AG09319 (cell line): Measurements from ENCODE around the gene PDE10A.

Experiments
- DNase-seq: peaks from one replicate; pipeline ENCODE4 v3.0.0-alpha.2; 2010; ENCODE audit warnings: low read depth; ENCODE audit errors: extremely low read depth
- TF ChIP-seq, protein P1 (sequence below): IDR thresholded peaks from 2 replicates; pipeline ENCODE4 v1.5.1; 2011; ENCODE audit warnings: low read depth, mild to moderate bottlenecking, inconsistent platforms, low read length, moderate library complexity

Gene PDE10A

DNA sequence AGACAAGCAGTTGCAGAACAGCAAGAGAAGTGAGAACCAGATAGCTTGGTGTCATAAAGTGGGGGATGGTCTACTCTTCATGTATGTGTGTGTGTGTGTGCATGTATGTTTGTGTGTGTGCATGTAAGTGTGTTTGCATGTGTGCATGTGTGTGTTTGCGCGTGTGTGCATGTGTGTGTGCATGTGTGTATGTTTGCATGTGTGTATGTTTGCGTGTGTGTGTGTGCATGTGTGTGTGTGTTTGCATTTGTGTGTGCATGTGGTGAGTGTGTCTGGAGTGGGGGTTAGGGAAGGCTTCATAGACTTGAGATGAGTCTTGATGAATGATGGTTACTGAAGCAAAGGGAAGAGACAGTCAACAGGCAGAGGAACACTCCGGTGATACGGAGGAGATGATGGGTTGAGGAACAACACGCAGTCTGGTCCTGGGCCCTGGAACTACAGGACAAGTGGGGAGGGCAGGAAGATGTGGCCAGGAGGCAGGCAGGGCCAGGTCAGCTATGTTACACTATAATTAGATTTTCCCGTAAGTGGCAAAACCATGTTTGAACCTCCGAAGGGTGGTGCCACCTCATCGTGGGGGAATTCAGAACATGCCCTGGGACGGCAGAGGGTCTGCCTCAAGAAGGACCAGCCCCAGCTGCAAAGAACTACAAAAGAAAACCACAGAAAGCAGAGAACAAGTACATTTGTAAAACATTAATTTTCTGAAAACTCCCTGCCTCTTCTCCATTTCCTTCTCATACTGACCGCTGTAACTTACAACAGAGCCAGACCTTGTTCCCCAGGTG lies 38.7 kb upstream of the PDE10A start:
- no peak for DNase-seq
- TF ChIP-seq, protein P1, sequence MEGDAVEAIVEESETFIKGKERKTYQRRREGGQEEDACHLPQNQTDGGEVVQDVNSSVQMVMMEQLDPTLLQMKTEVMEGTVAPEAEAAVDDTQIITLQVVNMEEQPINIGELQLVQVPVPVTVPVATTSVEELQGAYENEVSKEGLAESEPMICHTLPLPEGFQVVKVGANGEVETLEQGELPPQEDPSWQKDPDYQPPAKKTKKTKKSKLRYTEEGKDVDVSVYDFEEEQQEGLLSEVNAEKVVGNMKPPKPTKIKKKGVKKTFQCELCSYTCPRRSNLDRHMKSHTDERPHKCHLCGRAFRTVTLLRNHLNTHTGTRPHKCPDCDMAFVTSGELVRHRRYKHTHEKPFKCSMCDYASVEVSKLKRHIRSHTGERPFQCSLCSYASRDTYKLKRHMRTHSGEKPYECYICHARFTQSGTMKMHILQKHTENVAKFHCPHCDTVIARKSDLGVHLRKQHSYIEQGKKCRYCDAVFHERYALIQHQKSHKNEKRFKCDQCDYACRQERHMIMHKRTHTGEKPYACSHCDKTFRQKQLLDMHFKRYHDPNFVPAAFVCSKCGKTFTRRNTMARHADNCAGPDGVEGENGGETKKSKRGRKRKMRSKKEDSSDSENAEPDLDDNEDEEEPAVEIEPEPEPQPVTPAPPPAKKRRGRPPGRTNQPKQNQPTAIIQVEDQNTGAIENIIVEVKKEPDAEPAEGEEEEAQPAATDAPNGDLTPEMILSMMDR = no peak

DNA sequence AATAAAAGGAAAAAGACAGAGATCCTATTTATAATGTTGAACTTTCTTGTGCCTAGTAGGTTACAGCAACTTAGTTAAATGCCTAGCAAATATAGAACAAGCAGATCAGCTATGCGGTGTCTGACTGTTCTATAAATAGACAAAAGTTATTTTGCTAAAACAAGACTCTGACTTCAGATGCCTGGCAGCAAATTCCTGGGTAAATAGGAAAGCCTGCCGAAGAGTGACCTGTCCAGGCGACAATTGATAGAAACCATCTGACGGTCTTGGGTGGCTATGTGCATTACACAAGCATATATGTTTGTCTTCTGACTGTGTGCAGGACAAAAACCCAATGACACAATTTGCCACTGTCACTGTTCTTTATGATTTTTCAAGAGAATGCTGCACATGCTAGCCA lies 38.0 kb upstream of the PDE10A start:
- no peak for DNase-seq
- TF ChIP-seq, protein P1 = no peak

DNA sequence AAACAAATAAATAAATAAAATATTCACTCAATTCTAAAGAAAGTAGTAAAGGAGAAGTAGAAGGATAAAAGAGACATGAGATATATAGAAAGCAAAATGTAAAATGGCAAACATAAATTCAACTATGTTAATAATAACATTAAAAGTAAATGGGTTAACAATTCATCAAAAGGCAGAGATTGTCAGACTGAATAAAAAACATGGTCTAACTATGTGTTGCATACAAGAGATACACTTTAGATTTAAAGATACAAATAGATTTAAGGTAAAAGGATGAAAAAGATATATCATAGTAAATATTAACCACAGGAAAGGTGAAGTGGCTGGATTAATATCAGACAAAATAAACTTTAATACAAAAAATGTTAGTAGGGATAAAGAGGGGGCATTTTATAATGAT lies 35.8 kb upstream of the PDE10A start:
- no peak for DNase-seq
- TF ChIP-seq, protein P1 = no peak

DNA sequence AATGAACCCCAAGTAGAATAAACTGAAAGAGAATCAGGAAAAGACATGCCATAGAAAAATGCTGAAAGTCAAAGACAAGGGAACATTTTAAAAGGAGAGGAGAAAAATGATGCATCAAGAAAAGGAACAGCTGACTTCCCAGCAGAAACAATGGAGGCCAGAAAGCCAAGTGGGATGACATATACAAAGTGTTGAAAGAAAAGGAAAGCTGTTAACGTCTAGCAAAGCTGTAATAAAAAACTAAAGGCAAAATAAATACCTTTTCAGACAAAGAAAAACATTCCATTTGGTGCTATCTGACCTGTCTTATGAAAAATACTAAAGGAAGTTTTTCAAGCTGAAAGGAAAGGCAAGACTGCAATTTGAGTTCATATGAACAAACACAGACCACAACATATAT lies 34.1 kb upstream of the PDE10A start:
- TF ChIP-seq, protein P1 = no peak
- DNase-seq = no peak

DNA sequence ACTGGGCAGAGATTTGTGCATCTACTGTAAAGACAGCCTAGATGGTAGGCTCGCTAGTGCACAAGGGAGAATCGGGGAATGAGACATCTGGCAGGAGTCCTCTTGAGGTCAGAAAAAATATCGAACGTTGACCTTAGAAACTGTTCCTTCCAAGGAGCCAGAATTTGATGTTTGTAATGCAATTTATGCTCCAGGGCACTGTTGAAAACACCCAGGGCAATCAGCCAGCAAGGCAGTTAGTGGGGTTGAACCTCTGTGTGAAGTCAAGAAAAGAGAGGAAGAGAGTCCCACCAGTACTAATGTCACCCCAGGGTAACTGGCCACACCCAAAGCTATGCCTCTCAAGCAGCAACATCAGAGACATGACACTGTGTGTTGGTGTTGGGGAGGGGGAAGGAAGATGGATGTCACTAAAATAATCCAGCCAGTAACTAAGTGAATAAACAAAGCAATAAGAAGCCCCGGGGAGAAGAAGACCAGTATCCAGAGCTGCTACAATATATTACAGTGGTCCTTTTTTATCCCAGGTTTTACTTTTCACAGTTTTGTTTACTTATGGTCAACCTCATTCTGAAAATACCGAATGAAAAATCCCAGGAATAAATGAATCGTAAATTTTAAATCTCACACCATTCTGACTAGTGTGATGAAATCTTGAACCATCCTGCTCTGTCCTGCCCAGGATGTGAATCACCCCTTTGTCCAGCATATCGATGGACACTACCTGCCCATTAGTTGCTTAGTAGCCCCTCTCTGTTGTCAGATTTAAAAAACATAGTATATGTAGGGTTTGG lies 32.9 kb upstream of the PDE10A start:
- TF ChIP-seq, protein P1 = no peak
- DNase-seq = no peak

DNA sequence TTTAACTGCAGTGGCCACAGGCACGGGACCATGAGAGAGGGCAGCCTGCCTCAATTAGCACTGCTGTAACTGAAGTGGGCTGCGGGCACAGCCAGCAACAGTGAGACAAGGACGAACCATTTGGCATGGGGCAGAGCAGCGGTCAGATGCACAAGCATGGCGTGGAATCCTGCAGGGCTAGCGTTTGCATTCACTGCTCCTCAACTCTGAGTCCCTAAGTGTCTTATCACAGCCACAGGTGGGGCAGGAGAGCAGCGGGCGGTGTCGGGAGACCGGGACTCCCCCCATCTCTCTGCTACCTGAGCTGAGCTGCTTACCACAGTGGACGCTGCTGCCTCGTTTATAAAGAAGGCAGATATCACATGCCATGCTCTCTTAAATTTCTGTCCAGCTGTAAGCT lies 31.3 kb upstream of the PDE10A start:
- TF ChIP-seq, protein P1 = no peak
- no peak for DNase-seq

DNA sequence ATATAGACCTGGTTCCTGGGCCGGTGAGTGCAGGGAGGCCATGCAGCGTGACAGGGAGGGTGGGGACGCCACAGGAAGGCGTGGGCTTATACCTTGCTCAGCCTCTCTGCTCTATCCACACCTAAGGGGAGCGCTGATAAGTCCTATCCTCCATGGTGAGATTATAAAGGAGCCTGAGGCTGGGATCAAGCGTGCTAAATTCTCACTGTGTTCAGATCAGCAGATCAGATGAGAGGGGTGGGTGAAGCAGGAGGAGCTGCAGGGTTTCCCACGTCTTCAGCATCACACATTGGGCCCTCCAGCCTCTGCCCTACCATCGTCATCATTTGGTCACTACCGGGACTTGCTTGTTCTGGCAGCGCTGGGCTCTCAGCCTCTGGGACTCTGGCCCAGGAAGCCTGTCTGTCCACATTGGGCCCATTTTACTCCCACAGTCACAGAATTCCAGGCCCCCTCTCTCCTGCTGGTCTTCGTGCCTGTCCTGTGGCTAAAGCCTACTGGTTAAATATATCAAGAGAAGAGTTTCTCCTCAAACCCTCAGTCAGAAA lies 29.1 kb upstream of the PDE10A start:
- no peak for DNase-seq
- TF ChIP-seq, protein P1 = no peak
